DOHH2 (cell line): ENCODE data around the gene SDHB.

Source experiments
- H3F3A ChIP-seq: fragments of 200-600 bp; sonication (generic), shearing (Covaris generic); 2 replicates; pipeline ENCODE4 v1.6.0; 2016; ENCODE audit warnings: antibody characterized with exemption, mild to moderate bottlenecking; ENCODE audit not compliant: control insufficient read depth, insufficient read depth
- H3K27ac ChIP-seq: fragments of 200-600 bp; sonication (generic); 2 replicates; pipeline ENCODE4 v1.5.1; 2014; ENCODE audit warnings: low read depth, mild to moderate bottlenecking, low read length, moderate library complexity
- H3K27me3 ChIP-seq: fragments of 200-600 bp; sonication (generic); 2 replicates; pipeline ENCODE4 v1.6.1; 2014; ENCODE audit warnings: mild to moderate bottlenecking, low read length, mixed read lengths; ENCODE audit not compliant: control insufficient read depth
- H3K36me3 ChIP-seq: fragments of 200-600 bp; sonication (generic); 2 replicates; pipeline ENCODE4 v1.6.1; 2014; ENCODE audit warnings: mild to moderate bottlenecking, low read length, moderate library complexity, mixed read lengths; ENCODE audit not compliant: control insufficient read depth
- H3K4me1 ChIP-seq: fragments of 200-600 bp; sonication (generic); 2 replicates; pipeline ENCODE4 v1.6.1; 2014; ENCODE audit warnings: mild to moderate bottlenecking, low read length, mixed read lengths; ENCODE audit not compliant: control insufficient read depth
- H3K4me2 ChIP-seq: fragments of 200-600 bp; sonication (generic); 2 replicates; pipeline ENCODE4 v1.6.0; 2014; ENCODE audit warnings: mild to moderate bottlenecking, low read length, moderate library complexity
- H3K4me3 ChIP-seq: fragments of 200-600 bp; sonication (generic); 2 replicates; pipeline ENCODE4 v1.5.1; 2014; ENCODE audit warnings: mild to moderate bottlenecking, low read length, mixed read lengths
- H3K79me2 ChIP-seq: fragments of 200-600 bp; sonication (generic); 2 replicates; pipeline ENCODE4 v1.6.1; 2014; ENCODE audit warnings: mild to moderate bottlenecking, low read length, mixed read lengths; ENCODE audit not compliant: control insufficient read depth
- H3K9me2 ChIP-seq: fragments of 200-600 bp; sonication (generic); replicated peaks from 2 replicates; pipeline ENCODE4 v1.6.1; 2014; ENCODE audit warnings: mild to moderate bottlenecking, low read length, mixed read lengths; ENCODE audit not compliant: control insufficient read depth
- H3K9me3 ChIP-seq: fragments of 200-600 bp; sonication (generic); 2 replicates; pipeline ENCODE4 v1.6.1; 2014; ENCODE audit warnings: antibody characterized with exemption, low read length, mixed read lengths; ENCODE audit not compliant: control insufficient read depth, insufficient read depth
- H4K20me1 ChIP-seq: fragments of 200-600 bp; sonication (generic); 2 replicates; pipeline ENCODE4 v1.6.0; 2014; ENCODE audit warnings: low read depth, mild to moderate bottlenecking, antibody characterized with exemption, low read length, moderate library complexity; ENCODE audit not compliant: control insufficient read depth, insufficient read depth
- CTCF ChIP-seq: fragments of 200-600 bp; sonication (generic); IDR thresholded peaks from one replicate; pipeline ENCODE4 v1.5.1; 2014; ENCODE audit warnings: antibody characterized with exemption, mild to moderate bottlenecking, low read depth, low read length; ENCODE audit not compliant: poor library complexity, severe bottlenecking
- EZH2phosphoT487 ChIP-seq: fragments of 200-600 bp; sonication (generic); IDR thresholded peaks from 2 replicates; pipeline ENCODE4 v1.6.1; 2017; ENCODE audit warnings: borderline replicate concordance, mild to moderate bottlenecking, antibody characterized with exemption, low read length, moderate library complexity, mixed read lengths

The SDHB gene

GRCh38 chr1:17011092-17011438 lies 42.8 kb downstream of the SDHB start:
- H4K20me1 ChIP-seq = peaks cover 8% of the 10 kb centered on the region; the same call in 1 of the 2 replicates
- no peaks in the 10 kb centered on the region for H3K27me3 ChIP-seq
- no peaks in the 10 kb centered on the region for H3F3A ChIP-seq
- peak overlapping the region; percentile 90 for H3K4me2 ChIP-seq
- peaks cover 26% of the 10 kb centered on the region for H3K4me1 ChIP-seq
- H3K27ac ChIP-seq = no peak overlapping the region
- no peaks in the 10 kb centered on the region for H3K9me3 ChIP-seq
- no peaks in the 10 kb centered on the region for H3K36me3 ChIP-seq
- no peaks in the 10 kb centered on the region for H3K79me2 ChIP-seq
- TF ChIP-seq CTCF = no peak
- no peak for TF ChIP-seq EZH2phosphoT487
- no peaks in the 10 kb centered on the region for H3K9me2 ChIP-seq
- peak overlapping the region; percentile 78 for H3K4me3 ChIP-seq

- Histone ChIP-seq H3K27me3 (no peaks in the 10 kb centered on the region), H3F3A (no peaks in the 10 kb centered on the region), H3K4me3 (no peak overlapping the region), H3K4me2 (peak overlapping the region; percentile 14; the same call in 1 of the 2 replicates), H3K9me2 (no peaks in the 10 kb centered on the region), H3K27ac (no peak overlapping the region), H3K79me2 (no peaks in the 10 kb centered on the region), H3K36me3 (no peaks in the 10 kb centered on the region), H3K9me3 (no peaks in the 10 kb centered on the region), H3K4me1 (peaks cover 26% of the 10 kb centered on the region), H4K20me1 (peaks cover 8% of the 10 kb centered on the region; the same call in 1 of the 2 replicates)
- TF ChIP-seq CTCF (no peak), EZH2phosphoT487 (no peak)
These were observed 44.1 kb downstream of the SDHB start for GRCh38 chr1:17009706-17010105.

- no peak overlapping the region for H3K27ac ChIP-seq
- H3K9me2 ChIP-seq = no peaks in the 10 kb centered on the region
- no peaks in the 10 kb centered on the region for H3K79me2 ChIP-seq
- peaks cover 6% of the 10 kb centered on the region; the same call in 1 of the 2 replicates for H3K36me3 ChIP-seq
- H3F3A ChIP-seq = no peaks in the 10 kb centered on the region
- TF ChIP-seq EZH2phosphoT487 (no peak), CTCF (no peak)
- no peak overlapping the region for H3K4me3 ChIP-seq
- H3K4me2 ChIP-seq = no peak overlapping the region
- H4K20me1 ChIP-seq = peaks cover 8% of the 10 kb centered on the region; the same call in 1 of the 2 replicates
- H3K9me3 ChIP-seq = no peaks in the 10 kb centered on the region
- H3K27me3 ChIP-seq = no peaks in the 10 kb centered on the region
- H3K4me1 ChIP-seq = peaks cover 26% of the 10 kb centered on the region
These were observed 45.5 kb downstream of the SDHB start for GRCh38 chr1:17008208-17008855.
